Mucosa of descending colon (tissue), 3 donors: ENCODE measurements around the gene GPI. TPM values are rescaled to one million over a fixed set of nuclear protein-coding genes. Genes with fewer than 3 reads are reported as not detected.

Experiments used
- ATAC-seq: fragments of 200-7000 bp; cut with Tn5 transposase; one replicate; pipeline ENCODE4 v1.9.1; 2020; ENCODE audit warnings: mild to moderate bottlenecking, moderate library complexity
- DNase-seq, 3 donors: peaks; one replicate each; pipeline ENCODE4 v3.0.0-alpha.2; 2020
- H3K36me3 ChIP-seq: fragments of 200-600 bp; one replicate; pipeline ENCODE4 v1.8.0; 2021; ENCODE audit warnings: low read depth, mild to moderate bottlenecking
- H3K4me1 ChIP-seq: fragments of 200-600 bp; one replicate; pipeline ENCODE4 v1.8.0; 2021; ENCODE audit warnings: low read depth, mild to moderate bottlenecking
- H3K4me3 ChIP-seq: fragments of 200-600 bp; one replicate; pipeline ENCODE4 v1.8.0; 2021; ENCODE audit warnings: mild to moderate bottlenecking
- H3K9me3 ChIP-seq: fragments of 200-600 bp; one replicate; pipeline ENCODE4 v1.8.0; 2021; ENCODE audit warnings: mild to moderate bottlenecking
- CTCF ChIP-seq: fragments of 200-600 bp; IDR thresholded peaks from one replicate; pipeline ENCODE4 v1.8.0; 2022; ENCODE audit warnings: antibody characterized with exemption, mild to moderate bottlenecking
- intact Hi-C, 2 donors: fragments of 100-400 bp; cut with DNase I in 1 of 2; cut with micrococcal nuclease in 1 of 2; formaldehyde crosslinking; loops; one replicate each; pipeline versions ENCODE4 v1.11.0 to v1.11.1; 2022; cut with DNase I, micrococcal nuclease
- total RNA-seq, 3 donors: library from RNA; stranded (reverse); fragmentation: NEBNext Ultra II Directional in 2 of 3; extraction: Animal tissue kit (Norgen Biotek cat#: 25700) in 2 of 3; gene quantifications; one replicate each; pipeline versions ENCODE4 v1.2.1 to v1.2.4, GENCODE V29; 2021 to 2023
- donor health status: DM: no; HTN: no; CAD: no; lungs with moderate emphysema.
- donor health status: DM: no; HTN: no; CAD: no.
- donor health status: DM: no; HTN: yes; CAD: no.

The GPI gene
- total RNA-seq, 3 donors from 2014 or later, result 247 to 344 (median 296) TPM

- intact Hi-C loops, result no loop called here
- no peak overlapping the region for H3K4me3 ChIP-seq
- H3K36me3 ChIP-seq, result no peaks in the 10 kb centered on the region
- no peaks in the 10 kb centered on the region for H3K9me3 ChIP-seq
- peak; percentile 21 for ATAC-seq
- H3K4me1 ChIP-seq, result no peaks in the 10 kb centered on the region
- peak in 1 of 3 donors; percentile 60 for DNase-seq
- no peak for TF ChIP-seq CTCF
Measured at GRCh38 chr19:34351382-34351826, 13.6 kb upstream of the GPI start.

- no peak for DNase-seq
- Histone ChIP-seq H3K9me3 (no peaks in the 10 kb centered on the region), H3K4me3 (no peak overlapping the region), H3K4me1 (peaks cover under 1% of the 10 kb centered on the region), H3K36me3 (no peaks in the 10 kb centered on the region)
- no peak for TF ChIP-seq CTCF
- ATAC-seq, result no peak
- intact Hi-C loops, result no loop called here
Measured at GRCh38 chr19:34353546-34353945, 11.4 kb upstream of the GPI start.

GRCh38 chr19:34355201-34355600, 9.8 kb upstream of the GPI start:
- H3K4me1 ChIP-seq, result peaks cover 3% of the 10 kb centered on the region
- TF ChIP-seq CTCF, result no peak
- H3K4me3 ChIP-seq, result no peak overlapping the region
- no peaks in the 10 kb centered on the region for H3K36me3 ChIP-seq
- intact Hi-C loops, result no loop called here
- DNase-seq (no peak), ATAC-seq (no peak)
- no peaks in the 10 kb centered on the region for H3K9me3 ChIP-seq

- Histone ChIP-seq H3K9me3 (no peaks in the 10 kb centered on the region), H3K4me1 (peaks cover 3% of the 10 kb centered on the region), H3K4me3 (no peak overlapping the region), H3K36me3 (no peaks in the 10 kb centered on the region)
- no peak for TF ChIP-seq CTCF
- DNase-seq (no peak), ATAC-seq (no peak)
- intact Hi-C loops, result no loop called here
Measured at GRCh38 chr19:34356875-34357274, 8.1 kb upstream of the GPI start.

GRCh38 chr19:34357431-34357830, 7.6 kb upstream of the GPI start:
- DNase-seq, result no peak
- Histone ChIP-seq H3K4me3 (no peak overlapping the region), H3K4me1 (peaks cover 3% of the 10 kb centered on the region), H3K9me3 (no peaks in the 10 kb centered on the region), H3K36me3 (no peaks in the 10 kb centered on the region)
- ATAC-seq, result no peak
- no peak for TF ChIP-seq CTCF
- intact Hi-C loops, result no loop called here
